A673 (cell line): ENCODE results near the gene GIGYF2.

Experiments
- CTCF ChIP-seq: fragments of 300-800, 200-600 bp; sonication (generic); conservative IDR thresholded peaks from 2 replicates; pipeline ENCODE4 v1.5.1; 2017; ENCODE audit warnings: low read depth, mild to moderate bottlenecking, antibody characterized with exemption, low read length, moderate library complexity, mixed read lengths
- EZH2 ChIP-seq: fragments of 200-600 bp; sonication (generic); IDR thresholded peaks from 2 replicates; pipeline ENCODE4 v1.6.1; 2017; ENCODE audit warnings: borderline replicate concordance, low read depth, mild to moderate bottlenecking, mixed read lengths, antibody characterized with exemption, low read length; ENCODE audit not compliant: poor library complexity, severe bottlenecking

- no peak for TF ChIP-seq CTCF
- no peak for TF ChIP-seq EZH2
Observed at GRCh38 chr2:232865165-232865564, 168.0 kb downstream of the GIGYF2 start.
